HUES64 (cell line): ENCODE results near the gene CNRIP1.
A peak's percentile ranks its signal among the peaks of the same experiment; 100 is the strongest.

ENCODE experiments used
- H3K27ac ChIP-seq: 2 replicates; pipeline ENCODE4 v1.7.0; 2013; ENCODE audit warnings: low read depth, low read length, inconsistent platforms
- H3K27me3 ChIP-seq: 2 replicates; pipeline ENCODE4 v1.6.1; 2013; ENCODE audit warnings: mild to moderate bottlenecking, low read length; ENCODE audit not compliant: insufficient read depth
- H3K36me3 ChIP-seq: 2 replicates; pipeline ENCODE4 v1.6.1; 2013; ENCODE audit warnings: mild to moderate bottlenecking, low read length; ENCODE audit not compliant: insufficient read depth
- H3K4me1 ChIP-seq: 2 replicates; pipeline ENCODE4 v1.6.1; 2013; ENCODE audit warnings: mild to moderate bottlenecking, low read length, moderate library complexity; ENCODE audit not compliant: insufficient read depth
- H3K4me3 ChIP-seq: 2 replicates; pipeline ENCODE4 v1.5.1; 2013; ENCODE audit warnings: mild to moderate bottlenecking, low read length, moderate library complexity
- H3K9ac ChIP-seq: 2 replicates; pipeline ENCODE4 v1.6.1; 2013; ENCODE audit warnings: mild to moderate bottlenecking, low read depth, low read length
- H3K9me3 ChIP-seq: 2 replicates; pipeline ENCODE4 v1.6.1; 2013; ENCODE audit warnings: low read depth, low read length; ENCODE audit not compliant: insufficient read depth
- WGBS: fragments of 150-250, 120-280 bp; methylation state at CpG from one replicate; pipeline ENCODE4 v1.1.7; 2013; ENCODE audit warnings: missing lambda C conversion rate; 5-methylcytosine and 5-hydroxymethylcytosine counted together

CNRIP1 gene

GRCh38 chr2:68272246-68272994 lies 47.3 kb downstream of the CNRIP1 start:
- H3K4me3 ChIP-seq: no peak overlapping the region
- no peak overlapping the region for H3K27ac ChIP-seq
- 0 out of 2 replicates have a peak, but pooled peaks cover 10% of the 10 kb centered on the region for H3K4me1 ChIP-seq
- H3K27me3 ChIP-seq: peaks cover 2% of the 10 kb centered on the region; the same call in 1 of the 2 replicates
- H3K9ac ChIP-seq: no peak overlapping the region
- H3K9me3 ChIP-seq: no peaks in the 10 kb centered on the region
- WGBS: 67% methylated on average over 2 of the region's 2 CpGs
- no peaks in the 10 kb centered on the region for H3K36me3 ChIP-seq

- Histone ChIP-seq H3K9ac (no peak overlapping the region), H3K4me3 (no peak overlapping the region), H3K4me1 (no peaks in the 10 kb centered on the region), H3K9me3 (no peaks in the 10 kb centered on the region), H3K27me3 (no peaks in the 10 kb centered on the region; the same call in 1 of the 2 replicates), H3K27ac (no peak overlapping the region), H3K36me3 (no peaks in the 10 kb centered on the region)
- WGBS: 86% methylated on average over 1 of the region's 1 CpG
These were observed 53.1 kb downstream of the CNRIP1 start for GRCh38 chr2:68266655-68267054.

GRCh38 chr2:68263632-68264031 lies 56.1 kb downstream of the CNRIP1 start:
- no peak overlapping the region for H3K4me3 ChIP-seq
- H3K27ac ChIP-seq: no peak overlapping the region
- no peaks in the 10 kb centered on the region for H3K4me1 ChIP-seq
- H3K9me3 ChIP-seq: no peaks in the 10 kb centered on the region
- 100% methylated on average over 2 of the region's 2 CpGs for WGBS
- H3K27me3 ChIP-seq: no peaks in the 10 kb centered on the region
- no peak overlapping the region for H3K9ac ChIP-seq
- H3K36me3 ChIP-seq: no peaks in the 10 kb centered on the region

GRCh38 chr2:68258851-68259250 lies 60.9 kb downstream of the CNRIP1 start:
- no peak overlapping the region for H3K9ac ChIP-seq
- peaks cover 16% of the 10 kb centered on the region for H3K4me1 ChIP-seq
- no peak overlapping the region for H3K4me3 ChIP-seq
- H3K27ac ChIP-seq: no peak overlapping the region
- no peaks in the 10 kb centered on the region for H3K9me3 ChIP-seq
- WGBS: 82% methylated on average over 2 of the region's 2 CpGs
- H3K27me3 ChIP-seq: no peaks in the 10 kb centered on the region
- H3K36me3 ChIP-seq: no peaks in the 10 kb centered on the region

- no peaks in the 10 kb centered on the region for H3K9me3 ChIP-seq
- no peak overlapping the region for H3K4me3 ChIP-seq
- H3K36me3 ChIP-seq: no peaks in the 10 kb centered on the region
- no peak overlapping the region for H3K27ac ChIP-seq
- H3K9ac ChIP-seq: no peak overlapping the region
- H3K4me1 ChIP-seq: peaks cover 17% of the 10 kb centered on the region
- no peaks in the 10 kb centered on the region for H3K27me3 ChIP-seq
- 59% methylated on average over 1 of the region's 1 CpG for WGBS
These were observed 63.7 kb downstream of the CNRIP1 start for GRCh38 chr2:68256093-68256450.

- no peaks in the 10 kb centered on the region for H3K27me3 ChIP-seq
- no peaks in the 10 kb centered on the region for H3K36me3 ChIP-seq
- H3K27ac ChIP-seq: peak overlapping the region; percentile 87
- H3K4me3 ChIP-seq: peak overlapping the region; percentile 86
- H3K9ac ChIP-seq: peak overlapping the region; percentile 80
- WGBS: 1% methylated on average over 10 of the region's 15 CpGs
- no peaks in the 10 kb centered on the region for H3K9me3 ChIP-seq
- peaks cover 38% of the 10 kb centered on the region for H3K4me1 ChIP-seq
These were observed 66.3 kb downstream of the CNRIP1 start for GRCh38 chr2:68253219-68254068.

GRCh38 chr2:68252400-68253218 lies 67.1 kb downstream of the CNRIP1 start, which contains the start of gene PPP3R1:
Gene PPP3R1 (minus strand): TSS chr2:68252532. CDS start chr2:68252127, 405 bp downstream.
- Histone ChIP-seq H3K27me3 (no peaks in the 10 kb centered on the region), H3K36me3 (no peaks in the 10 kb centered on the region), H3K27ac (peak within 1 kb of the TSS; percentile 94), H3K4me3 (peak within 1 kb of the TSS; percentile 86), H3K9ac (peak within 1 kb of the TSS; percentile 93), H3K9me3 (no peaks in the 10 kb centered on the region), H3K4me1 (peaks cover 46% of the 10 kb centered on the region)
- WGBS: 1% methylated on average over 79 of the region's 79 CpGs

- peaks cover 46% of the 10 kb centered on the region for H3K4me1 ChIP-seq
- no peaks in the 10 kb centered on the region for H3K9me3 ChIP-seq
- no peaks in the 10 kb centered on the region for H3K36me3 ChIP-seq
- peak overlapping the region; percentile 93 for H3K9ac ChIP-seq
- H3K27ac ChIP-seq: peak overlapping the region; percentile 94; the same call in 1 of the 2 replicates
- whole genome bisulfite sequencing: under 1% methylated on average over 78 of the region's 78 CpGs
- H3K27me3 ChIP-seq: no peaks in the 10 kb centered on the region
- H3K4me3 ChIP-seq: peak overlapping the region; percentile 68
These were observed 67.8 kb downstream of the CNRIP1 start for GRCh38 chr2:68251855-68252399.

GRCh38 chr2:68251187-68251854 lies 68.4 kb downstream of the CNRIP1 start:
- Histone ChIP-seq H3K4me1 (peaks cover 40% of the 10 kb centered on the region), H3K36me3 (no peaks in the 10 kb centered on the region), H3K4me3 (peak overlapping the region; percentile 68), H3K9me3 (no peaks in the 10 kb centered on the region), H3K9ac (peak overlapping the region; percentile 93), H3K27ac (peak overlapping the region; percentile 94), H3K27me3 (no peaks in the 10 kb centered on the region)
- WGBS: under 1% methylated on average over 41 of the region's 41 CpGs

- no peaks in the 10 kb centered on the region for H3K27me3 ChIP-seq
- WGBS: 8% methylated on average over 15 of the region's 15 CpGs
- peaks cover 35% of the 10 kb centered on the region for H3K4me1 ChIP-seq
- peak overlapping the region; percentile 93 for H3K9ac ChIP-seq
- H3K4me3 ChIP-seq: peak overlapping the region; percentile 68
- no peaks in the 10 kb centered on the region for H3K9me3 ChIP-seq
- H3K27ac ChIP-seq: peak overlapping the region; percentile 94
- H3K36me3 ChIP-seq: no peaks in the 10 kb centered on the region
These were observed 69.0 kb downstream of the CNRIP1 start for GRCh38 chr2:68250652-68251186.
